ENCODE results near the gene ARL8A.

GRCh38 chr1:202184750-202185460 is 40.4 kb upstream of the ARL8A start:
- TF ChIP-seq, protein P1, sequence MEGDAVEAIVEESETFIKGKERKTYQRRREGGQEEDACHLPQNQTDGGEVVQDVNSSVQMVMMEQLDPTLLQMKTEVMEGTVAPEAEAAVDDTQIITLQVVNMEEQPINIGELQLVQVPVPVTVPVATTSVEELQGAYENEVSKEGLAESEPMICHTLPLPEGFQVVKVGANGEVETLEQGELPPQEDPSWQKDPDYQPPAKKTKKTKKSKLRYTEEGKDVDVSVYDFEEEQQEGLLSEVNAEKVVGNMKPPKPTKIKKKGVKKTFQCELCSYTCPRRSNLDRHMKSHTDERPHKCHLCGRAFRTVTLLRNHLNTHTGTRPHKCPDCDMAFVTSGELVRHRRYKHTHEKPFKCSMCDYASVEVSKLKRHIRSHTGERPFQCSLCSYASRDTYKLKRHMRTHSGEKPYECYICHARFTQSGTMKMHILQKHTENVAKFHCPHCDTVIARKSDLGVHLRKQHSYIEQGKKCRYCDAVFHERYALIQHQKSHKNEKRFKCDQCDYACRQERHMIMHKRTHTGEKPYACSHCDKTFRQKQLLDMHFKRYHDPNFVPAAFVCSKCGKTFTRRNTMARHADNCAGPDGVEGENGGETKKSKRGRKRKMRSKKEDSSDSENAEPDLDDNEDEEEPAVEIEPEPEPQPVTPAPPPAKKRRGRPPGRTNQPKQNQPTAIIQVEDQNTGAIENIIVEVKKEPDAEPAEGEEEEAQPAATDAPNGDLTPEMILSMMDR (IDR thresholded peaks at IDR 0.05): peak; percentile 54 to 85 (median 72)
- TF ChIP-seq POLR2AphosphoS5 (IDR thresholded peaks at IDR 0.05) (no peak), POLR2A (IDR thresholded peaks at IDR 0.05; ENCODE audit: low read depth) (no peak), EP300 (IDR thresholded peaks at IDR 0.05) (no peak)
